OCI-LY7 (cell line): ENCODE results near the gene MYMK. TPM values are rescaled to one million over a fixed set of nuclear protein-coding genes. Genes with fewer than 3 reads are reported as not detected.

Source experiments
- BruUV-seq: library from RNA; stranded (reverse); fragments of 400-500 nt; replicated peaks from 2 replicates; lab custom pipeline; 2021; lab: Mats Ljungman, UMichigan
- CTCF ChIA-PET: fragments of 300-600 bp; sonication (Branson Sonifier 250); formaldehyde crosslinking; loops from one replicate; lab custom pipeline; 2022; ENCODE audit warnings: antibody characterized with exemption; ENCODE audit not compliant: unreplicated experiment; lab: Charles Lee
- POLR2A ChIA-PET: fragments of 300-600 bp; sonication (Branson Sonifier 250); formaldehyde crosslinking; loops from one replicate; lab custom pipeline; 2022; ENCODE audit warnings: antibody characterized with exemption; lab: Charles Lee
- DNase-seq: peaks from one replicate; pipeline ENCODE4 v3.0.0-alpha.2; 2015; ENCODE audit warnings: low spot score
- H2AFZ ChIP-seq: fragments of 200-600 bp; sonication (generic), shearing (Covaris generic); 2 replicates; pipeline ENCODE4 v1.6.1; 2014; ENCODE audit warnings: mild to moderate bottlenecking, antibody characterized with exemption, low read length, moderate library complexity
- H3K27ac ChIP-seq: fragments of 200-600 bp; sonication (generic); 2 replicates; pipeline ENCODE4 v1.5.1; 2014; ENCODE audit warnings: mixed run types, low read depth, mild to moderate bottlenecking, moderate library complexity, low read length, inconsistent platforms; ENCODE audit not compliant: poor library complexity, severe bottlenecking
- H3K36me3 ChIP-seq: fragments of 200-600 bp; sonication (generic); 2 replicates; pipeline ENCODE4 v1.6.1; 2014; ENCODE audit warnings: mild to moderate bottlenecking, antibody characterized with exemption, low read length, moderate library complexity, mixed read lengths; ENCODE audit not compliant: insufficient read depth
- H3K4me1 ChIP-seq: fragments of 200-600 bp; sonication (generic); 2 replicates; pipeline ENCODE4 v1.5.1; 2014; ENCODE audit warnings: mild to moderate bottlenecking, low read length; ENCODE audit not compliant: insufficient read depth, poor library complexity, severe bottlenecking
- H3K4me2 ChIP-seq: fragments of 200-600 bp; sonication (generic); 2 replicates; pipeline ENCODE4 v1.6.1; 2014; ENCODE audit warnings: mild to moderate bottlenecking, low read length
- H3K4me3 ChIP-seq: fragments of 200-600 bp; sonication (generic); 2 replicates; pipeline ENCODE4 v1.5.1; 2014; ENCODE audit warnings: mild to moderate bottlenecking, low read depth, low read length; ENCODE audit not compliant: poor library complexity, severe bottlenecking
- H3K79me2 ChIP-seq: fragments of 200-600 bp; sonication (generic); 2 replicates; pipeline ENCODE4 v1.6.1; 2016; ENCODE audit warnings: low read depth, mild to moderate bottlenecking, low read length, moderate library complexity, mixed read lengths; ENCODE audit not compliant: insufficient read depth
- H3K9me2 ChIP-seq: fragments of 200-600 bp; sonication (generic); 2 replicates; pipeline ENCODE4 v1.6.1; 2016; ENCODE audit warnings: mild to moderate bottlenecking, low read length, mixed read lengths; ENCODE audit not compliant: insufficient read depth
- H3K9me3 ChIP-seq: fragments of 200-600 bp; sonication (generic); 2 replicates; pipeline ENCODE4 v1.6.1; 2014; ENCODE audit warnings: mild to moderate bottlenecking, mixed run types, low read length, mixed read lengths
- H4K20me1 ChIP-seq: fragments of 200-600 bp; sonication (generic); 2 replicates; pipeline ENCODE4 v1.6.1; 2014; ENCODE audit warnings: mild to moderate bottlenecking, antibody characterized with exemption, low read length, moderate library complexity, mixed read lengths; ENCODE audit not compliant: insufficient read depth
- CTCF ChIP-seq: fragments of 200-600 bp; sonication (generic); conservative IDR thresholded peaks from 2 replicates; pipeline ENCODE4 v1.5.1; 2014; ENCODE audit warnings: mild to moderate bottlenecking, antibody characterized with exemption, low read length, moderate library complexity, mixed read lengths
- EZH2phosphoT487 ChIP-seq: fragments of 200-600 bp; sonication (generic); IDR thresholded peaks from 2 replicates; pipeline ENCODE4 v1.6.1; 2018; ENCODE audit warnings: low read depth, borderline replicate concordance, mild to moderate bottlenecking, mixed run types, antibody characterized with exemption, low read length, moderate library complexity, mixed read lengths
- intact Hi-C: fragments of 100-400 bp; cut with micrococcal nuclease; formaldehyde crosslinking; loops from one replicate; pipeline ENCODE4 v1.10.0; 2022; ENCODE audit not compliant: unreplicated experiment
- total RNA-seq, 2 experiments: library from RNA; depleted of rRNA in 1 of 2; stranded (reverse); fragments of >200 nt in 1 of 2; shearing (Covaris generic) in 1 of 2; gene quantifications; 2 replicates each; pipeline ENCODE4 v1.2.3, GENCODE V29; 2014 to 2022

The MYMK gene
- total RNA-seq, 2 experiments from 2014 or later = not detected

GRCh38 chr9:133495327-133496293, 29.1 kb downstream of the MYMK start:
- no TSS peak for BruUV-seq
- Histone ChIP-seq H3K9me2 (no peaks in the 10 kb centered on the region), H4K20me1 (no peaks in the 10 kb centered on the region), H3K9me3 (no peaks in the 10 kb centered on the region), H2AFZ (no peak overlapping the region), H3K4me2 (no peak overlapping the region), H3K79me2 (no peaks in the 10 kb centered on the region), H3K4me1 (no peaks in the 10 kb centered on the region), H3K36me3 (no peaks in the 10 kb centered on the region), H3K27ac (no peak overlapping the region), H3K4me3 (no peak overlapping the region)
- ChIA-PET POLR2A (interaction anchor here (0.6 to 0.7 kb wide), 2 partner anchors 16 to 52 kb away, joined by 3 read pairs; no protein-coding TSS in a partner anchor), CTCF (interaction anchor here (0.6 kb wide), 2 partner anchors 9 to 16 kb away, joined by 3 read pairs; no protein-coding TSS in a partner anchor)
- intact Hi-C loops = no loop called here
- no peak for DNase-seq
- TF ChIP-seq EZH2phosphoT487 (no peak), CTCF (no peak)

GRCh38 chr9:133494636-133495326, 30.0 kb downstream of the MYMK start:
- no peak overlapping the region for H3K27ac ChIP-seq
- H3K9me2 ChIP-seq = no peaks in the 10 kb centered on the region
- H3K4me2 ChIP-seq = no peak overlapping the region
- no peak for DNase-seq
- no peaks in the 10 kb centered on the region for H4K20me1 ChIP-seq
- no peak for TF ChIP-seq EZH2phosphoT487
- no peak for TF ChIP-seq CTCF
- BruUV-seq = no TSS peak
- CTCF ChIA-PET = no interaction called here
- no peaks in the 10 kb centered on the region for H3K4me1 ChIP-seq
- H3K36me3 ChIP-seq = no peaks in the 10 kb centered on the region
- POLR2A ChIA-PET = no interaction called here
- intact Hi-C loops = no loop called here
- no peak overlapping the region for H2AFZ ChIP-seq
- H3K79me2 ChIP-seq = no peaks in the 10 kb centered on the region
- no peak overlapping the region for H3K4me3 ChIP-seq
- no peaks in the 10 kb centered on the region for H3K9me3 ChIP-seq
